Measurements from ENCODE around the gene SCAMP1. TPM values are rescaled to one million over a fixed set of nuclear protein-coding genes. Genes with fewer than 3 reads are reported as not detected.
A peak's percentile ranks its signal among the peaks of the same experiment; 100 is the strongest.

The SCAMP1 gene
- polyA plus RNA-seq, 3 donors = 5.4 to 52.4 (median 47.8) TPM

GRCh38 chr5:78482948-78483347 is 122.5 kb downstream of the SCAMP1 start:
- Histone ChIP-seq H3K9ac (ENCODE audit: insufficient read depth, low read length, poor library complexity, severe bottlenecking) (no peak overlapping the region), H3K27me3 (ENCODE audit: control insufficient read depth in 2 of 2, insufficient read depth in 2 of 2, low read length in 2 of 2) (no peaks in the 10 kb centered on the region), H3K9me3 (replicated peaks in 1 of 2; ENCODE audit: control insufficient read depth in 1 of 2, insufficient read depth in 1 of 2, low read length in 2 of 2) (no peaks in the 10 kb centered on the region), H3K4me2 (replicated peaks; ENCODE audit: extremely low read depth, low read length, poor library complexity, severe bottlenecking) (no peak overlapping the region), H3K4me1 (ENCODE audit: control insufficient read depth in 1 of 2, insufficient read depth in 2 of 2, low read length in 2 of 2) (peaks cover 29 to 36% of the 10 kb centered on the region in 2 donors), H3K79me2 (ENCODE audit: insufficient read depth, low read length) (peaks cover 7% of the 10 kb centered on the region), H2AFZ (ENCODE audit: insufficient read depth, low read depth, low read length, poor library complexity, severe bottlenecking) (no peak overlapping the region), H4K20me1 (ENCODE audit: insufficient read depth, low read length) (no peaks in the 10 kb centered on the region), H3K4me3 (replicated peaks in 1 of 3; ENCODE audit: low read depth in 2 of 3, low read length in 3 of 3) (no peak overlapping the region), H3K36me3 (replicated peaks in 1 of 2; ENCODE audit: control insufficient read depth in 1 of 2, insufficient read depth in 2 of 2, low read length in 2 of 2) (peaks cover 0 to 19% of the 10 kb centered on the region in 2 donors), H3K27ac (ENCODE audit: low read depth in 1 of 2, low read length in 2 of 2) (peak overlapping the region in 1 of 2 donors; percentile 82)
- Mint-ChIP-seq H3K4me1 (peaks cover 40% of the 10 kb centered on the region), H3K27me3 (ENCODE audit: low read depth in 3 of 3) (no peaks in the 10 kb centered on the region), H3K4me3 (no peak overlapping the region), H3K9me3 (no peaks in the 10 kb centered on the region), H3K27ac (peak overlapping the region in 2 of 7 donors; percentile 87 to 94), H3K36me3 (peaks cover 26 to 28% of the 10 kb centered on the region in 2 donors)
- WGBS (ENCODE audit: insufficient coverage) = no CpG with 5 or more reads among the region's 1 CpG
- TF ChIP-seq CTCF (IDR thresholded peaks at IDR 0.05) = no peak
- intact Hi-C loops (cut with micrococcal nuclease) = loop anchor here in 1 of 2 donors (5.0 to 10.0 kb wide), 3 partner anchors 44 to 292 kb away; no protein-coding TSS in a partner anchor
- DNase-seq = no peak

- Histone ChIP-seq H3K36me3 (replicated peaks in 1 of 2; ENCODE audit: control insufficient read depth in 1 of 2, insufficient read depth in 2 of 2, low read length in 2 of 2) (peaks cover 9 to 29% of the 10 kb centered on the region in 2 donors), H3K4me3 (replicated peaks in 1 of 3; ENCODE audit: low read depth in 2 of 3, low read length in 3 of 3) (peak overlapping the region in 1 of 3 experiments; percentile 37), H3K27ac (ENCODE audit: low read depth in 1 of 2, low read length in 2 of 2) (peak overlapping the region; percentile 19 to 82), H3K79me2 (ENCODE audit: insufficient read depth, low read length) (peaks cover 7% of the 10 kb centered on the region), H4K20me1 (ENCODE audit: insufficient read depth, low read length) (no peaks in the 10 kb centered on the region), H2AFZ (ENCODE audit: insufficient read depth, low read depth, low read length, poor library complexity, severe bottlenecking) (no peak overlapping the region), H3K27me3 (ENCODE audit: control insufficient read depth in 2 of 2, insufficient read depth in 2 of 2, low read length in 2 of 2) (no peaks in the 10 kb centered on the region), H3K4me1 (ENCODE audit: control insufficient read depth in 1 of 2, insufficient read depth in 2 of 2, low read length in 2 of 2) (peaks cover 39 to 46% of the 10 kb centered on the region in 2 donors), H3K9me3 (replicated peaks in 1 of 2; ENCODE audit: control insufficient read depth in 1 of 2, insufficient read depth in 1 of 2, low read length in 2 of 2) (no peaks in the 10 kb centered on the region), H3K9ac (ENCODE audit: insufficient read depth, low read length, poor library complexity, severe bottlenecking) (peak overlapping the region; percentile 2), H3K4me2 (replicated peaks; ENCODE audit: extremely low read depth, low read length, poor library complexity, severe bottlenecking) (peak overlapping the region; percentile 51)
- Mint-ChIP-seq H3K36me3 (peaks cover 36 to 38% of the 10 kb centered on the region in 2 donors), H3K4me3 (peak overlapping the region in 1 of 2 donors; percentile 65), H3K9me3 (no peaks in the 10 kb centered on the region), H3K27me3 (ENCODE audit: low read depth in 3 of 3) (no peaks in the 10 kb centered on the region), H3K4me1 (peaks cover 51% of the 10 kb centered on the region), H3K27ac (peak overlapping the region; percentile 87 to 94 (median 93))
- intact Hi-C loops (cut with micrococcal nuclease) = loop anchor here in 1 of 2 donors (5.0 to 10.0 kb wide), 3 partner anchors 43 to 291 kb away; no protein-coding TSS in a partner anchor
- DNase-seq = peak; percentile 84 to 92 (median 89)
- 20% methylated on average over 1 of the region's 3 CpGs for WGBS (ENCODE audit: insufficient coverage)
- TF ChIP-seq CTCF (IDR thresholded peaks at IDR 0.05) = no peak
These were observed 123.5 kb downstream of the SCAMP1 start for GRCh38 chr5:78483809-78484521.

Measured in CD14-positive monocyte (primary cell).